Fibroblast of lung (primary cell): ENCODE measurements around the gene CDCA7.

Experiments used
- EZH2 ChIP-seq: IDR thresholded peaks from 2 replicates; pipeline ENCODE4 v1.5.1; 2012; ENCODE audit warnings: low read length, control low read depth, mild to moderate bottlenecking; ENCODE audit errors: missing control alignments
- TF ChIP-seq, protein P1 (sequence below), 2 donors: IDR thresholded peaks in 1 of 2; conservative IDR thresholded peaks in 1 of 2; 1 replicate in 1 of 2; 2 replicates in 1 of 2; pipeline ENCODE4 v1.5.1; 2011 to 2012; ENCODE audit warnings: low read length in 2 of 2, control low read depth in 1 of 2, inconsistent platforms in 1 of 2, low read depth in 1 of 2, mild to moderate bottlenecking in 1 of 2

DNA sequence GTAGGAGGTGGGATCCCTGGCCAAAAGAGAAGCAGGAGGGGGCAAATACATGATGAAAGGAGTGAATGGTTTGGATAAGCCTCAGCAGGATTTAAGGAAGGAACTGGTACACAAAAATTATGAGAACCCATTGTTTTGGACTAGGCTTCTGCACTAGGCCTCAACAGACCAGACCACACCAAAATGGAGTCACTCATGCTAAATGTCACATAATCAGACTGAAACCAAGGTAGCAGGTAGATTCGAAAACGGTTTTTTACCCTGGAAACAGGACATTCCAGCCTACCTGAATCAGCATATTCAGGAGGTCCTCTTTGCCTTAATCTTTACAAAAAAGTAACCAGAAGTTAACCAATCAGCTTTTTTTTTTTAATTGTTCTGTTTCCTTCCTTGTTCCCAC lies 49.4 kb upstream of the CDCA7 start:
- TF ChIP-seq, protein P1, sequence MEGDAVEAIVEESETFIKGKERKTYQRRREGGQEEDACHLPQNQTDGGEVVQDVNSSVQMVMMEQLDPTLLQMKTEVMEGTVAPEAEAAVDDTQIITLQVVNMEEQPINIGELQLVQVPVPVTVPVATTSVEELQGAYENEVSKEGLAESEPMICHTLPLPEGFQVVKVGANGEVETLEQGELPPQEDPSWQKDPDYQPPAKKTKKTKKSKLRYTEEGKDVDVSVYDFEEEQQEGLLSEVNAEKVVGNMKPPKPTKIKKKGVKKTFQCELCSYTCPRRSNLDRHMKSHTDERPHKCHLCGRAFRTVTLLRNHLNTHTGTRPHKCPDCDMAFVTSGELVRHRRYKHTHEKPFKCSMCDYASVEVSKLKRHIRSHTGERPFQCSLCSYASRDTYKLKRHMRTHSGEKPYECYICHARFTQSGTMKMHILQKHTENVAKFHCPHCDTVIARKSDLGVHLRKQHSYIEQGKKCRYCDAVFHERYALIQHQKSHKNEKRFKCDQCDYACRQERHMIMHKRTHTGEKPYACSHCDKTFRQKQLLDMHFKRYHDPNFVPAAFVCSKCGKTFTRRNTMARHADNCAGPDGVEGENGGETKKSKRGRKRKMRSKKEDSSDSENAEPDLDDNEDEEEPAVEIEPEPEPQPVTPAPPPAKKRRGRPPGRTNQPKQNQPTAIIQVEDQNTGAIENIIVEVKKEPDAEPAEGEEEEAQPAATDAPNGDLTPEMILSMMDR (conservative IDR thresholded peaks at IDR 0.05 in 1 of 2, IDR thresholded peaks at IDR 0.05 in 1 of 2; ENCODE audit: low read depth in 1 of 2, low read length in 2 of 2), result no peak
- no peak for TF ChIP-seq EZH2
